SK-N-SH (cell line): Measurements from ENCODE around the gene MAPKAP1.

ENCODE experiments used
- CTCF ChIP-seq: fragments of 200-600 bp; sonication (generic); IDR thresholded peaks from 2 replicates; pipeline ENCODE4 v1.6.1; 2017; ENCODE audit warnings: antibody characterized with exemption, mild to moderate bottlenecking, moderate library complexity
- EP300 ChIP-seq, 2 experiments: IDR thresholded peaks; 2 replicates each; pipeline versions ENCODE4 v1.4.0 to v1.6.1; 2012; ENCODE audit warnings: borderline replicate concordance in 1 of 2, low read depth in 1 of 2, low read length in 1 of 2
- EZH2phosphoT487 ChIP-seq: fragments of 200-600 bp; sonication (generic); IDR thresholded peaks from 2 replicates; pipeline ENCODE4 v1.6.1; 2017; ENCODE audit warnings: low read depth, mixed run types, mild to moderate bottlenecking, antibody characterized with exemption, moderate library complexity, borderline replicate concordance
- FOXM1 ChIP-seq: IDR thresholded peaks from 2 replicates; pipeline ENCODE4 v1.4.0; 2012; ENCODE audit warnings: low read depth, mild to moderate bottlenecking
- NRF1 ChIP-seq: IDR thresholded peaks from 2 replicates; pipeline ENCODE4 v1.6.1; 2012; ENCODE audit warnings: low read depth, mild to moderate bottlenecking, low read length
- POLR2AphosphoS5 ChIP-seq: IDR thresholded peaks from 2 replicates; pipeline ENCODE4 v1.6.1; 2012; ENCODE audit warnings: low read depth, low read length
- RAD21 ChIP-seq: IDR thresholded peaks from 2 replicates; pipeline ENCODE4 v1.6.1; 2012; ENCODE audit warnings: mild to moderate bottlenecking, low read length
- RCOR1 ChIP-seq: fragments of 150-350 bp; IDR thresholded peaks from 2 replicates; pipeline ENCODE4 v1.6.1; 2017; ENCODE audit warnings: antibody characterized with exemption, low read length
- SMC3 ChIP-seq: IDR thresholded peaks from 2 replicates; pipeline ENCODE4 v1.6.1; 2012; ENCODE audit warnings: low read depth, low read length, improper control_type of control experiment
- TAF1 ChIP-seq: IDR thresholded peaks from 2 replicates; pipeline ENCODE4 v1.6.1; 2012; ENCODE audit warnings: low read depth, mild to moderate bottlenecking, low read length, moderate library complexity, borderline replicate concordance
- USF2 ChIP-seq: fragments of 150-350 bp; IDR thresholded peaks from 2 replicates; pipeline ENCODE4 v1.6.1; 2017; ENCODE audit warnings: antibody characterized with exemption, low read length, low read depth, borderline replicate concordance
- TF ChIP-seq, protein P1 (sequence below): IDR thresholded peaks from 2 replicates; pipeline ENCODE4 v1.4.0; 2012; ENCODE audit warnings: low read depth, borderline replicate concordance
- TF ChIP-seq, protein P2 (sequence below): IDR thresholded peaks from 2 replicates; pipeline ENCODE4 v1.4.0; 2012; ENCODE audit warnings: low read depth

DNA sequence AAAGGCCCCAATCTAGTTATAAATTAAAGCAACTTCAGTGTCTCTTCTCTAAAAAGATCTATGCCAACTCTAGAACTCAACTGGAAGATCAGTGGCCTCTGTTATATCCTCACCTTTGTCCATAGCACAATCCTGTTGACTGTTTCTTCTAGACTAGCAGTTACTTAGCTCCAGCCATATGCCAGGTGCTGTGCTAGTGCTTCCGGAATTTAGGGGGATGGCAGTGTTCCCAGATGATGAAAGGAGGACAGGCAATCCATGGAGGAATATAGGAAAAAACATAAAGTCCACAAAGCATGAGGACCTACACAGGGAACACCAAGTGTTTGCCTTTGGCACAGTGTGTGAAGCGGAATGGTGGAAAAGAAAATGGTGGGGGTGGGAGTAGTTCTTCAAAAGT is 214.3 kb downstream of the MAPKAP1 start:
- no peak for TF ChIP-seq EZH2phosphoT487
- TF ChIP-seq POLR2AphosphoS5: no peak
- TF ChIP-seq CTCF: no peak
- TF ChIP-seq SMC3: no peak
- TF ChIP-seq RCOR1: no peak
- no peak for TF ChIP-seq EP300 (IDR thresholded peaks at IDR 0.05; ENCODE audit: borderline replicate concordance in 1 of 2, low read depth in 1 of 2, low read length in 1 of 2)
- no peak for TF ChIP-seq NRF1
- no peak for TF ChIP-seq RAD21
- TF ChIP-seq, protein P1, sequence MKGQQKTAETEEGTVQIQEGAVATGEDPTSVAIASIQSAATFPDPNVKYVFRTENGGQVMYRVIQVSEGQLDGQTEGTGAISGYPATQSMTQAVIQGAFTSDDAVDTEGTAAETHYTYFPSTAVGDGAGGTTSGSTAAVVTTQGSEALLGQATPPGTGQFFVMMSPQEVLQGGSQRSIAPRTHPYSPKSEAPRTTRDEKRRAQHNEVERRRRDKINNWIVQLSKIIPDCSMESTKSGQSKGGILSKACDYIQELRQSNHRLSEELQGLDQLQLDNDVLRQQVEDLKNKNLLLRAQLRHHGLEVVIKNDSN: no peak
- no peak for TF ChIP-seq TAF1
- TF ChIP-seq, protein P2, sequence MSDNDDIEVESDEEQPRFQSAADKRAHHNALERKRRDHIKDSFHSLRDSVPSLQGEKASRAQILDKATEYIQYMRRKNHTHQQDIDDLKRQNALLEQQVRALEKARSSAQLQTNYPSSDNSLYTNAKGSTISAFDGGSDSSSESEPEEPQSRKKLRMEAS: no peak
- TF ChIP-seq USF2: no peak
- TF ChIP-seq FOXM1: no peak
